SH-SY5Y (cell line): ENCODE measurements around the gene CSGALNACT2.

Experiments used
- GATA2 ChIP-seq: IDR thresholded peaks from 2 replicates; pipeline ENCODE4 v1.6.1; 2011; ENCODE audit warnings: mild to moderate bottlenecking, low read depth, low read length
- GATA3 ChIP-seq: IDR thresholded peaks from 2 replicates; pipeline ENCODE4 v1.6.1; 2011; ENCODE audit warnings: low read depth, mild to moderate bottlenecking, low read length, moderate library complexity

Gene CSGALNACT2

DNA sequence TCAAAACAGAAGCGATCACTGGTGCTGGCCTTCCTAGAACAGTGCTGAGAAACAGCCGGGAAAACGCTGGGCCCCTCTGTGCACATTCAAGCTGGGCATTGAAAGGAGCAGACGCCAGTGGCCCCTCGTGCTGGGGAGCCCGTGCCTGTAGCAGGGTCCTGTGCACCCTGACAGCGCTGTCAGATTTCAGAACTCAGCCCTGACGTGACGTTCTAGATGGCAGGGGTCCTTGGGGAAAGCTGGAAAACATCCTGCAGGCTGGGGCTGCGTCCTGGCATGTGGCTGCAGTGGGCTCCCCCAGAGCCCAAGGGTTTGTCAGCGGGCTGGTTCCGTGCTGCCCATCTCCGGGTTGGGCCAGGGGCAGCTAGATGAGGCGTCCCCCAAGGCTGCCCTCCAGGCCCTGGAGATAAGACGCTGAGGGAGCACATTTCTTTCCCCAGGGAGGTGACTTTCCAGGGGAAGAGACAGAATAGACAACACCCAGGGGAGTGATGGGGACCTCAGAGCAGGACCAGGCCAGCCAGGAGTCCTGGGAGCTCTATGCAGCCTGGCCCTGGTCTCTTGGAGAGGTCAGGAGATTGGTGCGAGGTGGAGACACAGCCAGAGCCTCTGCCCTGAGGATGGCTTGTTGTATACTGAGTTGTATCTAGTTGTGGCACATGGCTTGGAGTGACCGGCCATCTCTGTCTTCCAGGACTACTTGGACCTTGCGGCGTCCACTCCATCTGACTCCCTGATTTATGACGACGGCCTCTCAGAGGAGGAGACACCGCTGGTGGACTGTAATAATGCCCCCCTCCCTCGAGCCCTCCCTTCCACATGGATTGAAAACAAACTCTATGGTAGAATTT, 12.1 kb upstream of the CSGALNACT2 start:
- TF ChIP-seq GATA3 (no peak), GATA2 (no peak)

DNA sequence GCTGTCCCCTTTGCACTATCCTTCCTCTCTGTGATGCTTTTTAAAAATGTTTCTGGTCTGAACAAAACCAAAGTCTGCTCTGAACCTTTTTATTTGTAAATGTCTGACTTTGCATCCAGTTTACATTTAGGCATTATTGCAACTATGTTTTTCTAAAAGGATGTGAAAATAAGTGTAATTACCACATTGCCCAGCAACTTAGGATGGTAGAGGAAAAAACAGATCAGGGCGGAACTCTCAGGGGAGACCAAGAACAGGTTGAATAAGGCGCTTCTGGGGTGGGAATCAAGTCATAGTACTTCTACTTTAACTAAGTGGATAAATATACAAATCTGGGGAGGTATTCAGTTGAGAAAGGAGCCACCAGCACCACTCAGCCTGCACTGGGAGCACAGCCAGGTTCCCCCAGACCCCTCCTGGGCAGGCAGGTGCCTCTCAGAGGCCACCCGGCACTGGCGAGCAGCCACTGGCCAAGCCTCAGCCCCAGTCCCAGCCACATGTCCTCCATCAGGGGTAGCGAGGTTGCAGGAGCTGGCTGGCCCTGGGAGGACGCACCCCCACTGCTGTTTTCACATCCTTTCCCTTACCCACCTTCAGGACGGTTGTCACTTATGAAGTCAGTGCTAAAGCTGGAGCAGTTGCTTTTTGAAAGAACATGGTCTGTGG, 11.4 kb upstream of the CSGALNACT2 start:
- TF ChIP-seq GATA2 (no peak), GATA3 (no peak)

DNA sequence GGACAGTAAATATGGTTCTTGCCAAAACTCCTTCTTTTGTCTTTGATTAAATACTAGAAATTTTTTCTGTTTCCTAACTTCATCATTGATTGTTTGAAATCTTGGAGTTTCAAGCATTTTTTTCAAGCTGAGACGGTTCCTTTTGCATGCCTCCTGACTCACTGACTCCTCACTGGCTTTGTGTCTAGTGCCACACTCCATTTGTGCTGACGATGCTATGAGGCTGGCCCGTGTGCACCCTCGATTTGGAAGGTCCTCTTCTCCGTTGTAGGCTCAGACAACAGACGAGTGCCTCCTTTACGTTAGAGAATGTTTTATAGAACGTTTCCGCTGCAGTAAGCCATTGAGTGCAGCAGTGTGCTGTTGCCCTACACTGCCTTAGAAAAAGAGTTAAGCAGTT, 10.8 kb upstream of the CSGALNACT2 start:
- TF ChIP-seq GATA3, result no peak
- no peak for TF ChIP-seq GATA2

DNA sequence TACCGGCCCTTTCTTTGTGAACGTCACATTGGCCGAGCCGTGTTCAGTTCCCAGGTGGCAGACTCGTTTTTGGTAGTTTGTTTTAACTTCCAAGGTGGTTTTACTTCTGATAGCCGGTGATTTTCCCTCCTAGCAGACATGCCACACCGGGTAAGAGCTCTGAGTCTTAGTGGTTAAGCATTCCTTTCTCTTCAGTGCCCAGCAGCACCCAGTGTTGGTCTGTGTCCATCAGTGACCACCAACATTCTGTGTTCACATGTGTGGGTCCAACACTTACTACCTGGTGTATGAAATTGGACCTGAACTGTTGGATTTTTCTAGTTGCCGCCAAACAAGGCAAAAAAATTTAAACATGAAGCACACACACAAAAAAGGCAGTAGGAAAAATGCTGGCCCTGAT, 9.9 kb upstream of the CSGALNACT2 start:
- TF ChIP-seq GATA3 (no peak), GATA2 (no peak)

DNA sequence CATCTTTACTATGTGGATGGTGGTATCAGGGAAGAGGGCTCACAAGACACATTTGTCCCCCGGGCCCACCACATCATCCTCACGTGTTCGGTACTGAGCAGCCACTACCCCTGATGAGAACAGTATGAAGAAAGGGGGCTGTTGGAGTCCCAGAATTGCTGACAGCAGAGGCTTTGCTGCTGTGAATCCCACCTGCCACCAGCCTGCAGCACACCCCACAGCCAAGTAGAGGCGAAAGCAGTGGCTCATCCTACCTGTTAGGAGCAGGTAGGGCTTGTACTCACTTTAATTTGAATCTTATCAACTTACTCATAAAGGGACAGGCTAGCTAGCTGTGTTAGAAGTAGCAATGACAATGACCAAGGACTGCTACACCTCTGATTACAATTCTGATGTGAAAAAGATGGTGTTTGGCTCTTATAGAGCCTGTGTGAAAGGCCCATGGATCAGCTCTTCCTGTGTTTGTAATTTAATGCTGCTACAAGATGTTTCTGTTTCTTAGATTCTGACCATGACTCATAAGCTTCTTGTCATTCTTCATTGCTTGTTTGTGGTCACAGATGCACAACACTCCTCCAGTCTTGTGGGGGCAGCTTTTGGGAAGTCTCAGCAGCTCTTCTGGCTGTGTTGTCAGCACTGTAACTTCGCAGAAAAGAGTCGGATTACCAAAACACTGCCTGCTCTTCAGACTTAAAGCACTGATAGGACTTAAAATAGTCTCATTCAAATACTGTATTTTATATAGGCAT, 9.1 kb upstream of the CSGALNACT2 start:
- TF ChIP-seq GATA2 (no peak), GATA3 (no peak)

DNA sequence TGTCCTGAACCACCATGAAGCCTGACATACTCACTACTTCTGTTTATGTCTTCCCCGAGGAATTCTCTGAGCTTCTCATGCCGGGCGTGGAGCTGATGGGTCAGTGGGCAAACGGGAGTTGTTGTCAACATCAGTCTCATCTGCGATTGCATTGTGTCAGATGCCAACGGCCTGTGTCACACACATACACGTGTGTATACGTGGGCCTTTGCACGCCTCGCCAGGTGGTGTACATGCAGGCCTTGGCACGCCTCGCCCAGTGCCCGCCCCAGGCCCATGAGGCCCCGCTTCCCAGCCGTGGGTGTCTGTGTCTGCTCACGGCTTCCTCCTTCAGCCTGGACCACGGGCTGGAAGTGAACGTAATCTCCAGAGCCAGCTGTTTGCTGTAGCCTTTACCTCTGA, 7.5 kb upstream of the CSGALNACT2 start:
- TF ChIP-seq GATA3, result no peak

DNA sequence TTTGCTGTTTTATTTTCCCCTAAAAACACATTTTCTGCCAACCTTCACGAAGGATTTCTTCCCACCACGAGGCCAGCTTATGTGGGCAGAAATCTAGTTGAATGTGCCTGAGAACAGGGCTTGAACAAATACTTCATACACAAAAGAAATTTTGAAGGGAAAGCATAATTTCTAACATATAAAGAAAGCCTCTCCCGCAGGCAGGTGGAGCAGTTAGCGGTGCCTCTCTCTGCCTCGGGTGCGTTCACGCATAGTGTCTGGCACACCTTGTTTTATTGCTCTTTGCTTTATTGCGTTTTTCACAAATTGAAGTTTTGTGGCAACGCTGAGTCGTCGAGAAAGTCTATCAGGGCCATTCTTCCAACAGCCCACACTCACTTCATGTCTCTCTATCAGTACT, 7.0 kb upstream of the CSGALNACT2 start:
- TF ChIP-seq GATA3, result no peak
- no peak for TF ChIP-seq GATA2

DNA sequence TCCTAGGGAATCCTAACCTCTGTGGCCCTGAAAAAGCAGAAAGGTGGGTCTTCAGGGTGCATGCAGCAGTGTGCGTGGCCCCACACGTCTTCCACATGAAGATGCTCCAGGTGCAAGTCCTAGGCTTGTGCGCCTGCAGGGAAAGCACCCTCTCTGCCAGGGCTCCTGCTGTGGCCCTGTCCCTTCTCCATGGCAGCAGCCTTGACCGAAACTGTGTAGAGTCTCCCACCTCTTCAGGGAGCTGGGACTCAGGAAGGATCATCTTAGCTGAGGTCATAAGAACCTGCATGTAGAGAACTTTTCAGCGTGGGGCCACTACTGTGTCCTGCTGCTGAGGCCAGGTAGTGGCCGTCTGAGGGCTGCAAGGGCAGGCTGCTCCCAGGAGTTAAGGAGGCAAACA, 6.3 kb upstream of the CSGALNACT2 start:
- TF ChIP-seq GATA3 (no peak), GATA2 (no peak)

DNA sequence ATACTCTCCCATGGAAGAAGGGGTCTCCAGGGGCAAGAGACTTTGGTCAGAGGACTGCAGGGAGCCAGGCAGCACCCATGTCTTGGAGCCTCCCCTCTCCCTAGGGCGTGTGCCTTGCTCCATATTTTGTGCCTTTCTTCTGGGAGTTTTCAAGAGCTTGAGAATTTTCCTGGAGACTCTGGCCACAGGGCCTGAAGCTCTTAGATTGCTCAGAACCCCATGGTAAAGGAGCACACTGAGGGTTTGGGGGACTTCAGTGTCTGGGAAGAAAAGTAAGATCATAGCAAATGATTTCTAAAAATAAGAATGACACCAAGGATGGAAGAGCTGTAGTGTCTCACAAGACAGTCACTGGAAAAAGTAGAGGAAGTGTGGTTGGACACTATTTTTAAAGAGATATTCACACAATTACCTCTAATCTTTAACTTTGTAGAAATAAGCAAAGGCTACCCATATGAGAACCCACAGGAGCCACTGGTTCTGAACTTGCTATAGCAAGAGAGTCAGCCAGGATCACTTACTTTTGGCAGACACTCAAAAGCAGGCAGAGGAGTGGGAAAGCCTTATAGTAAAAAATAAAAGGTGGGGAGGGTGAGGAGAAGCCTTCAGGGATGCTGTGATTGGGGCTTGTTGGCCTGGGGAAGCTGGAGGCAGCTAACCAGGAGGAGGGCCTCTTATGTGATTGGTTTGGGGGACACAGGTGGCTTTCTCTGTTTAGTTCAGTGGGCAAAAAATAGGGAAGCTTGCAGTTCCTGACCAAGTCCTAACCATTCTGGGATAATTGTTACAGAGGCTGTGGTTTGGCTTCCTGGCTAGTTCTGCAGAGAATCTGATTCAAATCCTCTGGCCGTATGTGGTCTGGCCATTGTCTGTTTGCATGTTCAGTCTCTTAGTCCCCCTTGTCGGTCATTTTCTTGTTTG, 5.1 kb upstream of the CSGALNACT2 start:
- TF ChIP-seq GATA2 (no peak), GATA3 (no peak)

DNA sequence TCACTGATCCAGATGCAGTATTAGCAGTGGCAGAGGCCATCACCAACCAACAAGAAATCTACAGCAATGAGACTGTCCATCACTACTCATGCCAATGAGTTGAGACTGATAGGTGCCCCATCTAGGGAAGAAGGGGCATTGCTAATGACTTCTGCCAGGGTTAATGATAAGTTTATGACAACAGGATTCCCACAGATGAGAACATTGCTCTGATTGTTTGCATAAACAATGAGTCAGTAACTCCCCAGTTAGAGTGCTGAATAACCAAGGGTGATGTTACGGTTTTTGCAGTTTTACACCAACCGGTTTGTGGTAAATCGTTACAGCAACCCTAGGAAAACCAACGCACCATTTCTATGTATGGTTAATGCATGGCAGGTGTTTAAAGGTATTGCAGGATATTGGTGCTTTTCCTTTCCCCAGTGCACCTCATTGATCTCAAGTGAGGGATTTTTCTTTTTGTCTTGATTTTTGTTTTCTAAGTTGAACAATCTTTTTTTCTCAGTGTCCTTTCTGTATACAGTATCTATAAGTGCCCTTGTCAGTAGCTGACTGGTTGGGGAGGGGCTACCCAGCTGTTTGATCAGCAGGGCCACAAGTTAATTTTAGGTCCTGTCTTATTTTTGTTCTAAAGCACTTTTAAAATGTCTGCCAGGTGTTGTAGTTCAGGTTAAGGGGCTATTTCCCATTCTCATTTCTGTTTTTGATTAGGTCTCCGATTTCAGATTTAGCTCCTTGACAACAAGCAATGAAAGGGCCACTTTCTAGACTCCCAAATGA, 3.9 kb upstream of the CSGALNACT2 start:
- TF ChIP-seq GATA3 (no peak), GATA2 (no peak)

DNA sequence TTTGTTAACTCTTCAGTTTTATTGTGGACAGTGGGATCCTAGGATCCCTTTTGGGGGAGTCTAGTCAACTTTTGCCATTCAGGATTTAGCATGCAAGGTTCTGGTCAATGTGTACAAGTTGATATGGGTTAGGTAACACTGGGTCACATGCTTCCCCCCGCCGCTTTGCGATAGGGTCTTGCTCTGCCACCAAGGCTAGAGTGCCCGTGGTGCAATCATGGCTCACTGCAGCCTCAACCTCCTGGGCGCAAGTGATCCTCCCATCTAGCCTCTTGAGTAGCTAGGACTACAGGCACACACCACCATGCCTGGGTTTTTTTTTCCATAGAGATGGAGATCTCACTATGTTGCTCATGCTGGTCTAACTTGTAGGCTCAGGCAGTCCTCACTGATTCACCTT, 3.2 kb upstream of the CSGALNACT2 start:
- TF ChIP-seq GATA2, result no peak

DNA sequence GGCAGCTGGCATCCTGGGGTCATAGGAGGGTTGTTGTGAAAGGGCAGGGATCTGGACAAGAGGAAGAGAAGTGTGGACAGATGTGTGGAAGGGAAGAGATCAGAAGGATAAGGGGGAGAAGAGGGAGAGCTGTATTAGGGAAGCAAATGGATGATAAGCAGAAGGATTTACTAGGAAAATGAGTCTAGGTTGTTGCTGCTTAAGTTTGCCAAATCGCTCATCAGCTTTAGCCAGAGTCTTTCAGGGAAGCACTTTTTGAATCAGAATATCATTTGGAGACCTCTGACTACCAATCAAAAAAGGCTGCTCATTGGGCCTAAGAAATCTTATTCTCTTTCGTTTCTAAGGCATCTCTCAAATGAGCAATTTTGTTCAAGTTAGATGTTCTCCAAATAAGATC, 2.6 kb upstream of the CSGALNACT2 start:
- TF ChIP-seq GATA3 (no peak), GATA2 (no peak)

DNA sequence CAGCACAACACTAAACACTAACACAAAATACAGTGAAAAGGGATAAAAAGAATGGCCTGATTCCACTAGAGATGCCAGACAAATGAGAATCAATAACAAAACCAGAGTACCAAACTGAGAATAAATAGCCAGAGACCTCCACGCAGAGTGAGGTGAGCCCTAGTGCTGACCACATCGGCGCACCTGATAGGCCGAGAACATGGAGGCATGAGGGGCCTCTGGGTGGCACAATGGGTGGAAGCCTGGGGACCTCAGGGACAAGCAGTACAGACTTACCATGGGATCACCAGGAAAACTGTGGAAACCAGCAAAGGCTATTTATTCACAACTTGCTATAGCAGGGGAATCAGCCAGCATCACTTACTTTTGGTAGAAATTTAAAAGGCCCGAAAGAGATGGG, 1.8 kb upstream of the CSGALNACT2 start:
- TF ChIP-seq GATA3 (no peak), GATA2 (no peak)
